Activated T-cell treated with anti-CD3 and anti-CD28 coated beads, Interleukin-2, amount 50 U/mL, for 48 hours (primary cell): ENCODE results near the gene SOX8.
"Not testable (repeated sequence)": the region's sequence is repeated elsewhere in the genome, so short reads cannot be mapped to it uniquely, and the experiment has no call there.

Experiments
- DNase-seq, 2 experiments: peaks; one replicate each; pipeline ENCODE4 v3.0.0-alpha.2; 2020

The SOX8 gene

DNA sequence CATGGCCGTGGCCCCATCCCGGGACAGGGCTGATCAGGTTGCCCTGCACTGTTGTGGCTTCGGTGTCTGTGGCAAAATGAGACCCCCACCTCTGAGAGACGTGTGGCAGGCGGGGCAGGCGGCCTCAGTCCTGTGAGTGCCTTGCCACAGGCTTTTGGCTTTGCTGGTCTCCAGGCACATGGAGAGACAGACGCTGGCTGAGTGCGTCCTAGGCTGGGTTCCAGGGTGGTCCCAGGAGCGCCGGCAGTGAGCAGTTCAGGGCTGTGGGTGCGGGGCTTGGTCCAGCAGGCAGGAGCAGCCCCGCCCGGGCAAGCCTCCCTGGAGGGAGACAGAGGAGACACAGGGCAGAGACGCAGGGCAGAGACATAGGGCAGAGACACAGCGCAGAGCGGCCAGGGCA lies 29.2 kb downstream of the SOX8 start:
- DNase-seq: no peak

DNA sequence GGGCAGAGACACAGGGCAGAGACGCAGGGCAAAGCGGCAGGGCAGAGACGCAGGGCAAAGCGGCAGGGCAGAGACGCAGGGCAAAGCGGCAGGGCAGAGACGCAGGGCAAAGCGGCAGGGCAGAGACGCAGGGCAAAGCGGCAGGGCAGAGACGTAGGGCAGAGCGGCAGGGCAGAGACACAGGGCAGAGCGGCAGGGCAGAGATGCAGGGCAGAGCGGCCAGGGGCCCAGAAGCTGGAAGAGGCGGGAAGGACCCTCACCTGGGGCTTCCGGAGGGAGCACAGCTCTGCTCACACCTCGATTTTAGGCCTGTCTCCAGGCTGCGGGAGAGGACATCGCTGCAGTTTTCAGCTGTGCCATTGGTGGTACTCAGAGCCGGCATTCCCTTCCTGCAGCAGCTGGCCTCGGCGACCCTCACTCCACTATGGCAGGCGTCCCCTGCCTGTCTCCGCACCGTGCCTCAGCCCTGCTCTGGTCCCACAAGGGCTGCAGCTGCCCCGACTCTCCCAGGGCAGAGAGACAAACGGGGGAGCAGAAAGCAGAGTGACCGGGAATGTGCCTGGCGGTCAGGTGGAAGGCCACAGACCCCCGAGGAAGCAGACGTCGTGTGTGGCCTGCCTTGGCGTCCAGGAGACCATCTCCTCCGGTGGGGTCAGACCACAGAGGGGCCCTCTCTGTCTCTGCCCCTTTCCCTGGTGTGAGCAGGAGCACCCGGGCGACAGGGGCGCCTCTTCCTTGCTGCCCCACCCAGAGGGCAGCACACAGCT lies 29.9 kb downstream of the SOX8 start:
- DNase-seq: no peak

DNA sequence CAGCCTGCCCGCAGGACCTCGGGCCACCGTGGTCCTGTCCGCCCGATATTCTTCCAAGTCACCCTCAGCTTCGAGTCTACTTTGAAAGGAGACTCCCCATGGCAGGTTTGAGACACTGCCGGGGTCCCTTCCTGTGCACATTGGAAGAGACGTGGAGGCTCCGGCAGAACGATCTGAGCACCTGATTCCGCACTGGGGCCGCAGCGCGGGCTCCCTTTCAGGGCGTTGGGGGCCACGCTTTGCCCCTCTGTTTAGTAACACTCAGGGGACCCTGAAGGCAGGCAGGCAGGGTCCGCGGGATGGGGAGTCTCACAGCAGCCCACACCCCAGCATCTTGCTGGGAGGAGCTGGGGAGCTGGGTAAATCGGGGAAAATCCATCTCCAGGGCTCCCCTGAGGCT lies 30.6 kb downstream of the SOX8 start:
- DNase-seq: no peak

DNA sequence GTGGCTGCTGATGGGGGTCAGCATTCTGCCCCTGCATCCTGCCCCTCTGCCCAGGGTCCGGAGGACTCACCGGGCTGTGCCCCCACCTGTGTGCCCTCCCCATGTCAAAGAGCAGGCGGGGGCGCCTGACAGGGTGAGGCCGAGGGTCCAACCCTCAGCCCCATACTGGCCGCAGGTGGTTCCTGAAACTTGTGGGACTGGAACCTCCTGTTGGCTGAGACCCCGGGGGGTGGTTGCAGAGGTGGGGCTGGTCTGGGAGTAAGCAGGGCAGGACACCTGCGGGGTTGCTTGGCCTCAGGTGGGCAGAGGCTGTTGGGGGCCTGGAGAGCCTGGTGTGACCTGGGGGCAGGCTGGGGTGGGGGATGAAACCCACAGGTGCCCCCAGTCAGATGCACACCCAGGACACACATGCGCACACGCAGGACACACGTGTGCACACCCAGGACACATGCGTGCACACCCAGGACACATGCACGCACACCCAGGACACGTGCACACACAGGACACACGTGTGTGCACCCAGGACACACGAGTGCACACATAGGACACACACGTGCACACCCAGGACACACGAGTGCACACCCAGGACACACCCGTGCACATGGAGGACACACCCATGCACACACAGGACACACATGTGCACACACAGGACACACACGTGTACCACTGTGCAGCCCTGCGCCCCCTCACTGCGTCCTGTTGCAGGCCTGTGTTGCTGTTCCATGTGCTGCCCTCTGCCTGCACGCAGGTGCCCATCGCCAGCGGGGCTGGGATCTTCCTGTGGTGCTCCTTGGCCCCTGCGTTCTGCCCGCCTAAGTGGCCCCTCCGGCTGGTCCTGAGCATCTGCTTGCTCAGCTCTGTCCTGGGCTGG lies 31.4 kb downstream of the SOX8 start:
- no peak for DNase-seq

DNA sequence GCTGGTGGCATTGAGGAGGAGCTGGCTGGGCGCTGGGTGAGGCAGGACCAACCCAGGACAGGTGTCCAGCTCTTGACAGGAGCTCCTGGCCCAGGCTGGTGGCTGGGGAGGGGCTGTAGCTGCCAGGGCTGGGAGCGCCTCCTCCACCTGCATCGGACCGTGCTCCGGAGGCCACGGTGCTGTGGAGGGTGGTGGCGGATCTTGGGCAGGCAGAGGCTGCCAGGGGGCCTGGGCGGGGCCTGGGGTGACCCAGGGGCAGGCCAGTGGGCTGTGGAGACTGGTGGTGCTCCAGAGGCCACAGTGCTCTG lies 32.0 kb downstream of the SOX8 start:
- no peak for DNase-seq

DNA sequence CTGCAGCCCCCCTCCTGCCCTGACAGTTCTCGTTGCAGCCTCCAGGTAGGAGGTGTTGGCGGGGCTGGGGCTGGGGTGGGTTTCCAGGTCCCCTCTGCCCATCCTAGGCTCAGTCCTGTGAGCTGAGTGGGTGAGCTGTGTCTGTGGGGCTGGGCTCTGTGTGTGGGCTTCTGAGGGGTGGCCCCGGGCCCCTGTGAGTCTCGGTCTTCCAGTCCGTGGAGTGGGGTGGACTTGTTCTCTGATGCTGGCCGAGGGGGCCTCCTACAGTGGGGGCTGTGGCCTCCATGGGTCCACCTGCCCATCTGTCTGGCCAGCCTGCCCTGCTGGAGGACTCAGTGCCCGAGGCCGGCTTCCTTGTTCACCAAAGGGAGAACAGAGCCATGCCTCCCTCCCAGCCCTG lies 32.7 kb downstream of the SOX8 start:
- no peak for DNase-seq

DNA sequence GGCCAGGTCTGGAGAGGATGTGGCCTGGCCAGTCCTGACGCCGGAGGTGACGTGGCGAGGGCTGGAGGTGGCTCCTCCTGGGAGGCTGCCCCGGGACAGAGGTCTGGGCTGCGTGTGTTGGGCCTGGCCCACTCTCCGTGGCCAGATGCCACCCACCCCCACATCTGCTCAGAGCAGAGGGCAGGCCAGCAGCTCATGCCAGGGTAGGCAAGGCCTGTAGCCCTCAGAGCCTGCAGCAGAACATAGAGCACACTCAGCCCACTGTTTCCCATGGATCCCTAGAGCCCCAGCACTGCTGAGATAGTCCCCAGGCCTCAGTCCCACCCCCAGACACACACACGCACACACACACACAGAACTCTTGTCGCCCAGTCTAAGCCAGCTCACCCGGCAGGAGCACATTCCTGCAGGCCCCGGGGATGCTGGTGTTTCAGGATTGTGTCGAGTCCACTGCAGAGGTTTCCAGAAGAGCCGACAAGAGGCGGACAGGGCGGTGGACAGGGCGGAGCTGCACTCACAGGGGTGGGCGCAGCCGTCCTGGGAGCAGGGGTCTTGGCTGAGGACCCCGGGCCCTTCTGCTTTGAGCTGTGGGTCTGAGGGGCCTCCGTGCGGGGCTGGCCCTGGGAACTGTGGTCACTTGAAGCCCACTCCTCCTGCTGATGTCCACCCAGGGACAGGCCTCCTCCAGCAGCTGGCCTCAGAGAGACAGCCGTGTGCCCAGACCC lies 33.4 kb downstream of the SOX8 start:
- DNase-seq: no peak

DNA sequence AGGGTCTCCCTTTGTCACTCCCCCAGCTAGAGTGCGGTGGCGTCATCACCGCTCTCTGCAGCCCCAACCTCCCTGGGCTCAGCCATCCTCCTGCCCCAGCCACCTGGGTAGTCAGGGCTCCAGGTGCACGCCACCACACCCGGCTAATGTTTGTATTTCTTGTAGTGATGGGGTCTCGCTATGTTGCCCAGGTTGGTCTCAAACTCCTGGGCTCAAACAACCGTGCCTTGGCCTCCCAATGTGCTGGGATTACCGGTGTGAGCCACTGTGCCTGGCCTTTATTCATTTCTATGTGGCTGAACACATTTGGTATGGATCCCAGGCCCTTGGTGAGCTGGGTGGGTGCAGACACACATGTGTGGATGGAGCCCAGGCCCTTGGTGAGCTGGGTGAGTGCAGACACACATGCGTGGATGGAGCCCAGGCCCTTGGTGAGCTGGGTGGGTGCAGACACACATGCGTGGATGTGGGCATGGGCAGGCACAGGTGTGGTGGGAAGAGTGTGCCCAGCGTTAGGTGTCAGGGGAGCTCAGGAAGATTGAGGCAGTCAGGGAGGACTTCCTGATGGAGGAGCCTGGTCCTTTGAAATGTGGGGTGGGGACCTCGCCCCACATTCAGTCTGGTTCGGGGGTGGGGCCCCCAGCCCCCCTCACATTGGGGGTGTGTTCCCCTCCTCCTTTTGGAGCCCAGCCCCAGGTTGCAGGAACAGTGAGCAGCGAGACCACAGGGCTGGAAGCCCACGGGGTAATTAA lies 37.1 kb downstream of the SOX8 start:
- DNase-seq: no peak

DNA sequence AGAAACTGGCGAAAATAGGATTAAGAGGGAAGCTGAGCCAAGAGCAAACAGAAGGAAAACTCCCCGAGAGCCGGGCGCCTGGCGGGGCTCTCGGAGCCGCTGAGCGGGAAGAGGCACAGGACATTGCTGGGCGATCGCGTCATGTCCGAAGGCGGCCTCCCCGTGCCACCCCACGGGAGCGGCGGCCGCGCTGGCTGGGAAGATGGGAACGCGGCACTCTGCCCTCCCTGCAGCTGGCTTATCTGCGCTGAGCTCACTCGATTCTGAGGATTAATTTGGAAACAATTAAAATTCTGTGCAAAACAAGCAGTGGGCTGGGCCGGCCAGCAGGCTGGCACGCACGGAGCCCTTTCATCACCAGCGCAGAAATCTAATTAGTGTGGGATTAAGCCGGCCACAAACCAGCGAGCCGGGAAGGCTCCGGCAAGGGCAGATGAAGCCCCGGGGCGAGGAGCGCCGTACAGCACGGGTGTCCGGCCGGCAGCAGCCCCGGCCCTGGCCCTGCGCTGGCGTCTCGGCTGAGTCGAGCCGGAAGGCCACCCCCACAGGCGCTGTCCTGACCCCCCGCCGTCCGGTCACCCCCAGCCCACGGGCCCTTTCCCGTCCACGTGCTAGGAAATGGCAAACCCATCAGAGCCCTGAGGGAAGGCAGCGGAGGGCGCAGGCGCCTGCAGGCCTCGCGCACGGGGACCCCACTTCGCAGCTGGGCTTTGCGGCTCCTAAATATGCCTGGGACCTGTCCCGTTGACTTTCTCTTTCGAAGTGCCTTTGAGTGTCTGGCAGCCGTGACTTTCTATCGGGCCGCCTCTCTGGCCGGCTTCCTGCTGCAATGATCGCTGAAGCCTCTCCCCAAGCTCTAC lies 37.9 kb downstream of the SOX8 start:
- DNase-seq: no peak

DNA sequence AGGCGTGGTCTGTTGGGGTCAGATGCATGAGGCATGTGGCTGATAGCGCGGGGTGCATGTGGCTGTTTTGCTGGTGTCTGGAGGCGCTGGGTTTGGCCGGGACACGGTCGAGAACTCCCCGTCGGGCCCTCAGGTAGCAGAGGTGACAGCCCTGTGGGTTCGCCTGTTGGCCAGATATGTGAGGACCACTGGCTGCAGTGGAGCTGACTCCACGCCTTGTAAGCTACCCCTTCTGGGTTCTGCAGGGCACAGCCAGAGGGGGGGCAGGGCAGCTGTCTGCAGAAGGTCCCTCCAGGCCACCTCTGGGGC lies 38.5 kb downstream of the SOX8 start:
- no peak for DNase-seq

DNA sequence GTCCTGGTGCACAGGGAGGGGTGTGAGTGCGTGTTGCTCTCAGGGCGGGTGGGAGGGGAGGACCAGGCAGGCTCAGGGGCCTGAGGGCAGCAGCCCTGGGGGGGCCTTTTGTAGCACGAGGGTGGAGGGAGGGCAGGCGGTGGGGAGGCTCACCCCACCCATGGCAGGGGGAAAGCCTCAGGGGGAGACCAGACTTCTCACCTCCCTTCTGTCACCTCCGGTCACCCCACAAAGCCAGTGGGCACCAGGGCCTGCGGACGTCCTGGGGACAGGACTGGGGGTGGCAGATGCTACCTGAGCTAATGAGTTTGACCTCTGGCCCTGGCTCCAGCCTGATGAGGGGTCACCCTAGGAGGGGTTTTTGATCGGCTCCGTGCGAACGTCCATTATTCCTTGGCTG lies 39.0 kb downstream of the SOX8 start:
- no peak for DNase-seq

DNA sequence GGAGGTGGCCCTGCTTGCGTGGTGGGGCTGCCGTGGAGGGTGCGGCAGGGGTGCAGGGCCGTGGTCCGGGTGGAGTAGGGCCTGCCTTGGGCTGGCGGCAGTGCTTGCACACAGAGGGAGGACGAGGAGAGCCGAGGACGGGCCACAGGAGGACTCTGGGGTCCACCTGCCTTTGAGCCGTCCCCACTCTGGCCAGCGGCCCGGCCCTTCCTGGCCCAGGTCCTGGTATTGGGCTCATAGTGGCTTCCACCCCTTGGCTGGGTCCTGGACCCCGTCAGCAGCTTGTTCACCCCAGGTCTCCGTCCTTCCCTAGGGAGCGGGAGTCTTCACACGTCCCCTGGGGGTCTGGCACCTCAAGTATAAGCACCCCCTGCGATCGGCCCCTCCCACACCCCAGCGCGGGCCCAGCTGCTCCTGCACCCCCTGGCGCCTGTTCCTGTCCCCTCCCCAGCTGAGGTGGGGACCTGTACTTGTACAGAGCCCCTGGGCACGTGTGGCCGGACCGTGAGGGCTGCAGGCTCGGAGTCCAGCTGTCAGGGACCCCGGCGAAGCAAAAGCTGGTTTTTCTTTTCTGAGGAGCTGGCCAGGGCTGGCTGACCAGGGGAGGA lies 40.1 kb downstream of the SOX8 start:
- DNase-seq: no peak

DNA sequence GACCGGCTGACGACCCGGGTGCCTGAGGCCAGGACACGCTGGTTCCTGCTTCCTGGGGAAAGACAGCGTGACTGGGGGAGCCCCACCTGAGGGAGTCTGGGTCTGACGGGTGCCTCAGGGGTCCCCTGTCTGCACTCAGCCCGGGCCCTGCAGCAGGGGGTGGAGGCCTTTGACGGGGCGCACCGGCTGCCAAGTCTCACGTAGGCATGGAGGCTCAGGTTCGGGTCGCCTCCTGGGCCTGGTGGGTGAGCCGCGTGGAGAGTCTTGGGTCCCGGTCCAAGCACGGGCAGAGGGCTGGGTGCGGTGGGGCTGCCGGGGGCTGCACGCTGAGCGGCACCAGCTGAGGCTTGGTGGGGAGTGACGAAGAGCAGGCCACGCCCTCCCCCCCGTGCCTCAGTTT lies 40.9 kb downstream of the SOX8 start:
- DNase-seq: no peak

DNA sequence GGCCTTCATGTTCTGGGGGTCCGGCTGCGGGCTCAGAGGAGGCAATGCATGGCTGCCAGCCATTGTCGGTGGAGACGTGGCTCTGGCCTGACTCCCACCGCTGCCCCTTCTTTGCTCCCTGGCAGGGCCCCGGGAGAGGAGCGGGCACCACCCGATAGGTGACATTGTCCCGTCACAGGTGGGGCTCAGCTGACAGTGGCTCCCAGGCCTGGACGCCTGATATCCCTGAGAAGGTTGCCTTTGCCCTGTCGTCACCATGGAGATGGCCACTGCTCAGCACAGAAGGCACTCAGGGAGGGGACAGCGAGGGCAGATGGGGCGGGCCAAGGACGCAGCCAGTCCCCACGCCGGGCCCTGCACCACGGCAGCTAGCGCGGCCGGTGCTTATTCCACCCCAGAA lies 42.6 kb downstream of the SOX8 start:
- DNase-seq: no peak

DNA sequence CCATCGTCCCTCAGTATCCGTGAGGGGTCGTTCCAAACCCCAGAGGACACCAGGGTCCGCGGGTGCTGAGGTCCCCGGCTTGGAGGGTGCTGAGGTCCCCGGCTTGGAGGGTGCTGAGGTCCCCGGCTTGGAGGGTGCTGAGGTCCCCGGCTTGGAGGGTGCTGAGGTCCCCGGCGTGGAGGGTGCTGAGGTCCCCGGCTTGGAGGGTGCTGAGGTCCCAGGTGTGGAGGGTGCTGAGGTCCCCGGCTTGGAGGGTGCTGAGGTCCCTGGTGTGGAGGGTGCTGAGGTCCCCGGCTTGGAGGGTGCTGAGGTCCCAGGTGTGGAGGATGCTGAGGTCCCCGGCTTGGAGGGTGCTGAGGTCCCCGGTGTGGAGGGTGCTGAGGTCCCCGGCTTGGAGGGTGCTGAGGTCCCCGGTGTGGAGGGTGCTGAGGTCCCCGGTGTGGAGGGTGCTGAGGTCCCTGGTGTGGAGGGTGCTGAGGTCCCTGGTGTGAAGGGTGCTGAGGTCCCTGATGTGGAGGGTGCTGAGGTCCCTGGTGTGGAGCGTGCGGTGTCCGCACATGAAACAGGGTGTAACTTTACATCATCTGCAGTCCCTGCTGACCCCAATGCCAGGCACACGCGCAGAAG lies 43.7 kb downstream of the SOX8 start:
- DNase-seq: not testable (repeated sequence)

DNA sequence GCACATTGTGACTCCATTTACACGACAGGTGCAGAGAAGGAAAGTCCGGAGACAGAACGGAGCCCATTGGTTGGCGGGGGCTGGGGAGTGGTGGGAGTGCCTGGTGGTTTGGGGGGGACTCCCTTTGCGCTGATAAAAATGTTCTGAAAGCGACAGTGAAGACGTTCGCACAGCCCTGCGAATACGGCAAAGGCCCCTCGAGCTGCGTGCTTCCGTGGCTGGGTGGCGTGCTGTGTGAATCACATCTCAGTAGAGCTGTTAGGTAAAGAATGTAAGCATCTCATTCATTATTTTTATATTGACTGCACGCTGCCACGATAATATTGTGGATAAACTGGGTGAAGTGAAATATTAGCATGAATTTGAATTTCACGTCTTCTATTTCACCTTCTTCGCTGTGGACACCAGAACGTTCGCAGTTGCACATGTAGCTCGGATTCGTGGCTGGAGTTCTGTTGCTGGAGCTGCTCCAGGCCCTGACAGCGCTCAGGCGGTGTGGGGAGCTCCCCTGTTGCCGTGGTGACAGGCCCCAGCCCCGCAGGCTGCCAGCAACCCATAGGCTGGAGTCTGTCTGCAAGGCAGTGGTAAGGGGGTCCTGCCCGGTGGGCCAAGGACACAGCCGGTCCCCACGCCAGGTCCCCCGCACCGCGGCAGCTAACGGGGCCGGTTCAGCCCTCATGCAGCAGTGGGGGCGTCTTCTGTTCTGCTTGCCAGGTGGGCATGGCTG lies 44.6 kb downstream of the SOX8 start:
- no peak for DNase-seq

DNA sequence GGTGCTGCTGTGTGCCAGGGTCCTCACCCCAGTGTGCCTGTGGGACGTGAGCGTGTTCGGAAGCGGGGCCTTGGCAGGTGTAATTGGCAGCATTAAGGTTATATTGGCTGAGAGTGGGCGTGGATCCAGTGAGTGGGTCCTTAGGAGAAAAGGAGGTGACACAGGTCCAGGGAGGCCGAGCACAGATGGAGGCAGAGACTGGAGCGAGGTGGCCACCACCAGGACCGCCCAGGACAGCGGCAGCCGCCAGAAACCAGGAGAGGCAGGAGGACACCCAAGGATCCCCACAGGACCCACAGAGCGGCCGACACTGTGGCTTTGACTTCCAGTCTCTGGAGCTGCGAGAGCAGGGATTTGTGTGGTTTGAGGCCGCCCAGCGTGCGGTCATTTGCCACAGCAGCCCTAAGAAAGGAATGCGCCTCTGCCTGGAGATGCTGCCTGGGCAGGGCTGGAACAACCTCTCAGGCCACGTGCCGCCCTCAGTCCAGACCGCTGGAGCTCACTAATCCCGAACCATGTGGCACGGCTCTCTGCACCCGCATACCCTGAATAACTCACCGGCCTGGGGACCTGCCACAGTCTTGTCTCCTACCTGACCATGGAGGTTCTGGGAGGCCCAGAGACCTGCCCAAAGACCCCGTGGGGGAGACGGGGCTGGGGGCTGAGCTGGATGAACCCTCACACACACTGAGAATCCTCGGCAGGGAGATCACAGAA lies 45.4 kb downstream of the SOX8 start:
- no peak for DNase-seq

DNA sequence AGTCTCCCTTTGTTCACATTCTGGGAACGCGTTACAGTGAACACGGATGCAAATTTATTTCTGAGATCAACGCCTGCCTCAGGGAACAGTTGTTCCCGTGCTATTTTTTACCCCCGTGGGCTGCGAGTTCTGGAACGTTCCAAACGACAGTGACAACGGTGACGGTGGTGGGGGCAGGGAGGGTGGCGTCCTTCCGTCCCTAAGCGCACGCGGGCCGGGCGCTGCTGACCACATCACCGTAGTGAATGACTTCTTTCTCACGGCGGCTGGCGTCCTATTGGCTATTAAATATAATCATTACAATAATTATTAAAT lies 45.9 kb downstream of the SOX8 start:
- no peak for DNase-seq

DNA sequence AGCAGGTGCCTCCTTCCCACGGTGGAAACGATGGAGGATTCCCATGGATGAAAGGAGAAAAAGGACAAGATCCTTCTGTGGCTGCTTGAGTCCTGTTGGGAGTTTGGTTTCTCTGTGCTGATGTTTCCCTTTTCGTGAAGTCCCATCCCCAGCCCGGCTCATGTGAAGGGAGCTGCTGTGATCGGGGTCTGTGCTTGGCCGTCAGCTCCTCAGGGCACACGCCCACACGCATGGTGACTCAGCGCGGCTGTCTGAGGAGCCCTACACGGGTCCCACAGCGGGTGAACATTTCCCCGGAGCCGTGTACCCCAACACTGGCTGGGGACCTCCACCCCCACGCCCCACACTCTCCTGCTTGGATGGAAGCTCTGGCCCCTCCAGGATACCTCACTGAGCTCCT lies 46.5 kb downstream of the SOX8 start:
- no peak for DNase-seq
